Neural cell (in vitro differentiated cells): ENCODE data around the gene TNS3. TPM values are rescaled to one million over a fixed set of nuclear protein-coding genes. Genes with fewer than 3 reads are reported as not detected.

Experiments used
- H2AFZ ChIP-seq: fragments of 200-600, 300-800 bp; sonication (generic), shearing (Covaris generic); 2 replicates; pipeline ENCODE4 v1.6.0; 2014; ENCODE audit warnings: low read depth, mild to moderate bottlenecking, antibody characterized with exemption, low read length, moderate library complexity
- H3F3A ChIP-seq: fragments of 200-600 bp; shearing (Covaris generic); 2 replicates; pipeline ENCODE4 v1.6.1; 2016; ENCODE audit warnings: mild to moderate bottlenecking, moderate library complexity, mixed read lengths, antibody characterized with exemption, low read length; ENCODE audit not compliant: insufficient read depth, poor library complexity, severe bottlenecking
- H3K27ac ChIP-seq: fragments of 200-600, 300-800 bp; sonication (generic), shearing (Covaris generic); 2 replicates; pipeline ENCODE4 v1.5.1; 2014; ENCODE audit warnings: mild to moderate bottlenecking, low read length, moderate library complexity
- H3K27me3 ChIP-seq: fragments of 300-800, 200-600 bp; sonication (generic), shearing (Covaris generic); 2 replicates; pipeline ENCODE4 v1.6.0; 2014; ENCODE audit warnings: mild to moderate bottlenecking, low read depth, low read length, moderate library complexity; ENCODE audit not compliant: insufficient read depth
- H3K36me3 ChIP-seq: fragments of 300-800, 200-600 bp; sonication (generic), shearing (Covaris generic); 2 replicates; pipeline ENCODE4 v1.5.1; 2014; ENCODE audit warnings: mild to moderate bottlenecking, antibody characterized with exemption, low read length, moderate library complexity; ENCODE audit not compliant: insufficient read depth
- H3K4me2 ChIP-seq: fragments of 300-800, 200-600 bp; sonication (generic), shearing (Covaris generic); 2 replicates; pipeline ENCODE4 v1.6.0; 2014; ENCODE audit warnings: mild to moderate bottlenecking, low read length
- H3K4me3 ChIP-seq: fragments of 300-800, 200-600 bp; sonication (generic), shearing (Covaris generic); 2 replicates; pipeline ENCODE4 v1.5.1; 2014; ENCODE audit warnings: mild to moderate bottlenecking, low read length, moderate library complexity
- H3K79me2 ChIP-seq: fragments of 200-600 bp; shearing (Covaris generic); replicated peaks from 2 replicates; pipeline ENCODE4 v1.6.0; 2014; ENCODE audit warnings: mild to moderate bottlenecking, low read length, moderate library complexity; ENCODE audit not compliant: insufficient read depth
- H3K9ac ChIP-seq: fragments of 300-800, 200-600 bp; sonication (generic), shearing (Covaris generic); 2 replicates; pipeline ENCODE4 v1.6.1; 2016; ENCODE audit warnings: mild to moderate bottlenecking, low read length, mixed read lengths
- H3K9me2 ChIP-seq: fragments of 200-600 bp; shearing (Covaris generic); 2 replicates; pipeline ENCODE4 v1.6.1; 2016; ENCODE audit warnings: mild to moderate bottlenecking, low read length, mixed read lengths; ENCODE audit not compliant: insufficient read depth
- H3K9me3 ChIP-seq: fragments of 200-600, 300-800 bp; sonication (generic), shearing (Covaris generic); 2 replicates; pipeline ENCODE4 v1.6.1; 2016; ENCODE audit warnings: mild to moderate bottlenecking, mixed run types, low read length, moderate library complexity, mixed read lengths
- H4K20me1 ChIP-seq: fragments of 200-600 bp; shearing (Covaris generic); 2 replicates; pipeline ENCODE4 v1.6.1; 2016; ENCODE audit warnings: mild to moderate bottlenecking, mixed run types; ENCODE audit not compliant: insufficient read depth
- CTCF ChIP-seq: fragments of 450-650 bp; IDR thresholded peaks from 2 replicates; pipeline ENCODE4 v1.5.1; 2014; ENCODE audit warnings: antibody characterized with exemption, mild to moderate bottlenecking, moderate library complexity; ENCODE audit not compliant: poor library complexity, severe bottlenecking
- EP300 ChIP-seq: fragments of 450-650 bp; conservative IDR thresholded peaks from 2 replicates; pipeline ENCODE4 v1.6.1; 2014; ENCODE audit warnings: antibody characterized with exemption, mild to moderate bottlenecking, moderate library complexity; ENCODE audit not compliant: poor library complexity, severe bottlenecking
- EZH2 ChIP-seq: fragments of 200-600, 300-800 bp; shearing (Covaris generic), sonication (generic); IDR thresholded peaks from 2 replicates; pipeline ENCODE4 v1.6.1; 2014; ENCODE audit warnings: antibody characterized with exemption, low read length, borderline replicate concordance, mild to moderate bottlenecking; ENCODE audit not compliant: insufficient read depth, poor library complexity, severe bottlenecking
- MXI1 ChIP-seq: fragments of 450-650 bp; conservative IDR thresholded peaks from 2 replicates; pipeline ENCODE4 v1.6.1; 2014; ENCODE audit warnings: antibody characterized with exemption, mild to moderate bottlenecking; ENCODE audit not compliant: poor library complexity, severe bottlenecking
- POLR2AphosphoS5 ChIP-seq: IDR thresholded peaks from 2 replicates; pipeline ENCODE4 v1.6.1; 2012
- RAD21 ChIP-seq: fragments of 450-650 bp; conservative IDR thresholded peaks from 2 replicates; pipeline ENCODE4 v1.6.1; 2014; ENCODE audit warnings: antibody characterized with exemption, mild to moderate bottlenecking, moderate library complexity
- SMC3 ChIP-seq: fragments of 450-650 bp; conservative IDR thresholded peaks from 2 replicates; pipeline ENCODE4 v1.6.1; 2014; ENCODE audit warnings: antibody characterized with exemption, mild to moderate bottlenecking, moderate library complexity; ENCODE audit not compliant: poor library complexity
- TAF1 ChIP-seq: IDR thresholded peaks from 2 replicates; pipeline ENCODE4 v1.6.1; 2012; ENCODE audit warnings: low read depth
- polyA plus RNA-seq: library from polyadenylated mRNA; depleted of rRNA; stranded (reverse); fragments of >200 nt; gene quantifications from 2 replicates; pipeline ENCODE4 v1.2.3, GENCODE V29; 2014

Gene TNS3
- polyA plus RNA-seq, 1 donor from 2014 or later: 0.58 TPM

- no peaks in the 10 kb centered on the region for H3K36me3 ChIP-seq
- no peak overlapping the region for H3K4me3 ChIP-seq
- TF ChIP-seq POLR2AphosphoS5 (no peak), TAF1 (no peak), CTCF (no peak), RAD21 (no peak), SMC3 (no peak)
- H4K20me1 ChIP-seq: no peaks in the 10 kb centered on the region
- no peaks in the 10 kb centered on the region for H3K9me2 ChIP-seq
- no peak overlapping the region for H2AFZ ChIP-seq
- no peaks in the 10 kb centered on the region for H3K9me3 ChIP-seq
- no peak overlapping the region for H3K9ac ChIP-seq
- no peaks in the 10 kb centered on the region for H3F3A ChIP-seq
- no peaks in the 10 kb centered on the region for H3K79me2 ChIP-seq
- H3K4me2 ChIP-seq: no peak overlapping the region
- no peaks in the 10 kb centered on the region for H3K27me3 ChIP-seq
- H3K27ac ChIP-seq: no peak overlapping the region
Measured at GRCh38 chr7:47241112-47242065, 340.5 kb downstream of the TNS3 start.

GRCh38 chr7:47239931-47240421, 341.9 kb downstream of the TNS3 start:
- Histone ChIP-seq H3K27ac (no peak overlapping the region), H3K79me2 (no peaks in the 10 kb centered on the region), H3K9me3 (no peaks in the 10 kb centered on the region), H3K4me2 (no peak overlapping the region), H3K9me2 (no peaks in the 10 kb centered on the region), H3K9ac (no peak overlapping the region), H3K27me3 (no peaks in the 10 kb centered on the region), H3K4me3 (no peak overlapping the region), H3K36me3 (no peaks in the 10 kb centered on the region), H4K20me1 (no peaks in the 10 kb centered on the region), H3F3A (no peaks in the 10 kb centered on the region), H2AFZ (no peak overlapping the region)
- no peak for TF ChIP-seq TAF1

DNA sequence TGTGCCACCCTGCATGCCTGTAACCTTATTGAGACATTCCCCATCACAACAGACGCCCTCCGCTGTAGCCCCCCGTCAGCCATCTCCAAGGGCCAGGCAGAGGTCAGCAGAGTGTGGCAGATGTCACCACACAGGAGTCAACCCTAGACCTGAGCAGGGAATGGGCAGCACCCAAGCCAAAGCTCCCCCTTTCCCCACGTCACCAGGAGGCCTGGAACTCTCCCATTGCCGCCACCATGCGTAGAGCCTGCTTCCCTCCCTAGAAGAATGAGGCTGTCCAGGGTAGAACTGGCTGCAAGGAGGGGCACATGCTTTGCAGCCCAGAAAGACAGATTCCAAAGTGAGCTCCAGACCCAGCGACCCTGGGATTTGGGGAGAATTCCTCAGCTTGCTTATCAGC, 342.9 kb downstream of the TNS3 start:
- no peak overlapping the region for H2AFZ ChIP-seq
- H3K9ac ChIP-seq: no peak overlapping the region
- H3K79me2 ChIP-seq: no peaks in the 10 kb centered on the region
- H3K4me2 ChIP-seq: no peak overlapping the region
- TF ChIP-seq TAF1 (no peak), RAD21 (no peak), MXI1 (no peak), SMC3 (no peak), EP300 (no peak), POLR2AphosphoS5 (no peak), EZH2 (no peak)
- H4K20me1 ChIP-seq: no peaks in the 10 kb centered on the region
- H3K27me3 ChIP-seq: no peaks in the 10 kb centered on the region
- H3K9me2 ChIP-seq: no peaks in the 10 kb centered on the region
- H3K4me3 ChIP-seq: no peak overlapping the region
- no peaks in the 10 kb centered on the region for H3K36me3 ChIP-seq
- no peak overlapping the region for H3K27ac ChIP-seq
- H3K9me3 ChIP-seq: no peaks in the 10 kb centered on the region
- H3F3A ChIP-seq: no peaks in the 10 kb centered on the region
